GM21528 (cell line): ENCODE data around the gene TIMP2.
"Not testable (repeated sequence)": the region's sequence is repeated elsewhere in the genome, so short reads cannot be mapped to it uniquely, and the experiment has no call there.

Source experiments
- ATAC-seq: cut with Tn5 transposase; IDR thresholded peaks from one replicate; pipeline ENCODE4 v1.9.1; 2021; ENCODE audit warnings: mild to moderate bottlenecking, moderate library complexity; ENCODE audit not compliant: unreplicated experiment, low FRiP score

The TIMP2 gene

DNA sequence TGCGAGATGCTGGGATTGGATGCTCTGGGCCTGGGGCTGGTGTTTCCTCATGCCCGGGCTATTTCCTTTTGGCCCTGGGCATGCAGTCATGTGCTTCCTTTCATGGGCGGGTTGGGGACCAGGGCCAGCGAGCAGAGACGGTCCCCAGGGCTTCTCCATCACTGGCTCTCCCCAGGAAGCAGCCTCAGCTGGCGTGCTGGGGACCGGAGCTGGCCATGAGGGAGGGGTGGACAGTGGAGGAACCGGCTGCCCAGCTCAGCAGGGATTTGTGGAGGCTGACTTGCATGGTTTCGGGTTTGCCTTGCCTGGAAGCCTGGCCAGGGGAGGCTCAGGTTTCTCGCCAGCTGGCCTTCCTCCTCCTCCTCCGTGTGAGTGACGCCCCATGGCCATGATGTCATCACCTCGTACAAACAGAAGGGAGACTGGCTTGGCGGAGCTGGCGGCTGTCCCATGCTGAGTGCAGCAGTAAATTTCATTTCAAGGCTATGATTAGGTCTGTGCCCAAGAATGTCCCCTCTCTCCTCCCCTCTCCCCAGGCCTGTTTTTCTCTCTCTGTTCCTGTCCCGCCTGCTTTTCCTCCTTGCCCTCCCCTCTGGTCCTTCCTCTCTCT is 8.9 kb upstream of the TIMP2 start:
- no peak for ATAC-seq

DNA sequence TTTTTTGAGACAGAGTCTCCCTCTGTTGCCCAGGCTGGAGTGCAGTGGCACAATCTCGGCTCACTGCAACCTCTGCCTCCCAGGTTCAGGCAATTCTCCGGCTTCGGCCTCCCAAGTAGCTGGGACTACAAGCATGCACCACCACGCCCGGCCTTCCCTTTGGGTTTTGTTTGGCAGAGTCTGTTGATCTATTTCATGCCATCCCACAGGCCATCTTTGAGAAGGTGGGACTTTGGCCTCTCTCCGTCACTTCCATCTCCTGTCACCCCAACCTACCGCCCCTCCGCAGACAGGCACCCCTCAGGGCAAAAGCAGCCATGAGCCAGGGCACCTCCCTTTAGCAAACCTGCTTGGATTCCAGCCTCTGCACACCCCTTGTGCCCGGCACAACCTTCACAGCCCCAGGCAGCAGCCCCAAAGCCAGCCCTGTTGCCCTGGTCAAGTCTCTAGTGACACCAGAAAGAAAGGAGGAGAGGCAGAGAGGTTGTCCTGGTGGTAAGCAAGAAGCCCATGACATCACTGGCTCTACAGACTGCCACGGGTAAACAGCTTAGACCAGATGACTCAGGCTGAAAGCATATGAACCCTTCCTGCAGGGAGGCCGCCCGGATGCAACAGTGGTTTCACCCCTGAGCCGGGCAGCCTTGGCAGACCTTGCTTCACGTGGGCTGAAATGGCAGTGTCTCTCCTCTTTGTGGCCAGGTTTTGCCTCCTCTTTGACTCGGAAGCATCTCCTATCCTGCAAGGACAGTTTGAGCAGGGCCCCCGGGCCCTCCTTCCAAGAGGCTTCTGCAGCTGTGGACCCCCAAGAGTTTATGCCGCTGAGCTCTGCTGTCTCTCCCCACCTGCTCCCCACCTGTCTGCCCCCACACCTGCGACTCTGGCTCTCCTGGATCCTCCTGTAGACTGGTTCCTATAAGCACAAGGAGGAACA is 8.1 kb upstream of the TIMP2 start:
- no peak for ATAC-seq

DNA sequence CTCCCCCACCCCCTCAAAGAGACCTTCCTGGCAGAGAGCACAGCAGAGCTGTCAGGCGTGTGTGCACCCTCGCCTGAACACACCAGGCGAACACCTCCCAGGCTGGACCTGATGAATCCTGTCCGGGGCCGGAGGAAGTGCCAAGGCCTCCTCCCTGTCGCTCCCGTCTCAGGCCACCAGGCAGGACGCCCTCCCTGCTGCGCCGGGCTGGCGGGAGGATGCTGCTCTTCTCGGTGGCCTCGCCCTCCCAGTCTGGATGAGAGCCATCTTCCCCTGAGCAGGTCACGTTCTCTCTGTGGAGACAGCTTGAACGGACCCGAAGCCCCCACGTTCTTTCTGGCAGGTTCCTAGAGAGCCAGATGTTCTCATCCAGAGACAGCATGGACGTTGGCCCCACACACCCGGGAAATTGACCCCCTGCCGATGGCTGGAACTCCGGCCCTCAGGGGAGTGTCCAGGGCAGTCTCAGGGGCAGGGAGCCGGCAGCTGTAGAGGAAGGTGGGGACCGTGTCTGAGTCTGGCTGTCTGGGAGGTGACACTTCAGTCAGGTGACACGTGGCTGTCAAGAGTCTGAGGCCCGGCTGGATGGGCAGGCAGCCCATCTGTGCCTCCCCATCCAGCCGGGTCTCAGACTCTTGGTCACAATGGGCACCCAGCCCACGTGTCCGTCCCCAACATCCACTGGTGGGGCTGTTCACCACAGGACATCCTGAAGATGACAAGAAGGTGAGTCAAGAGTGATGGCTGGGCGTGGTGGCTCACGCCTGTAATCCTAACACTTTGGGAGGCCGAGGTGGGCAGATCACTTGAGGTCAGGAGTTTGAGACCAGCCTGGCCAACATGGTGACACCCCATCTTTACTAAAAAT is 5.0 kb upstream of the TIMP2 start:
- no peak for ATAC-seq

DNA sequence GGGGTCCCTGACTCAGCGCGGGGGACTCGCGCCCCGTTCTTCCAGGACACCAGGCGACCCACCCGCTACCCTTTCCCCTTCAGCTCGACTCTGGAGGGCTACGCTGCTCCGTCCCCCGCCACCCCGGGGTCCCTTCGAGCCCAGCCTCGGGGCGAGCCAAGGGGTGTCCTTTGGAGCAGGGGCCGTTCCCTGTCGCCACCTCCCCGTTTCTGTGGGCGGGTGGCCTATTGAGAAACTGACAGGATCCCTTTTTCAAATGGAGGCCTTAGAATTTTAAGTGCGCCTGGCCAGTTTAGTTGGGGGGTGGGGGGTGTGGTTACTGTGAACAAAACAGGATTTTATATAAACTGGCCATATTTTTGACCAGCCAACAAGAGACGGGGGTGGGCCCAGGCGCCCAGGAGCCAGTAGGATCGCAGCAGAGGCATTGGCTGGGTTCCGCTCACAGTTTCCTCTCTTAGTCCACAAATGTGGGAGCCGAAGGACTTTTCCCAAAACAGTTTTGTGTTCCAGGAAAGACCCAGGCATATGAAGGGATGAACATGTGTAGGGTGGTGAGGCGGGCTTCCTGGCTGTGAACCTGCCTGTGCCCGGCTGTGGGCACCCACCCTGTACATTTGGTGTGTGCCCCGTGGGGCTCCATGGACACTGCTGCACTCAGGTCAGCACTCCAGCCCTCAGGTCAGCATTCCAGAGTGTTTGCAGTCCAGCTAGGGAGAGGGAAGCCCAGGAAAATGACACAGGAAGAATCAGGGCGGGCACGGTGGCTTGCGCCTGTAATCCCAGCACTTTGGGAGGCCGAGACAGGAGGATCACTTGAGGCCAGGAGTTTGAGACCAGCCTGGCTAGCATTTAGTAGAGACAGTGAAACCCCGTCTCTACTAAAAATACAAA is 722 bp upstream of the TIMP2 start:
- ATAC-seq, result no peak

DNA sequence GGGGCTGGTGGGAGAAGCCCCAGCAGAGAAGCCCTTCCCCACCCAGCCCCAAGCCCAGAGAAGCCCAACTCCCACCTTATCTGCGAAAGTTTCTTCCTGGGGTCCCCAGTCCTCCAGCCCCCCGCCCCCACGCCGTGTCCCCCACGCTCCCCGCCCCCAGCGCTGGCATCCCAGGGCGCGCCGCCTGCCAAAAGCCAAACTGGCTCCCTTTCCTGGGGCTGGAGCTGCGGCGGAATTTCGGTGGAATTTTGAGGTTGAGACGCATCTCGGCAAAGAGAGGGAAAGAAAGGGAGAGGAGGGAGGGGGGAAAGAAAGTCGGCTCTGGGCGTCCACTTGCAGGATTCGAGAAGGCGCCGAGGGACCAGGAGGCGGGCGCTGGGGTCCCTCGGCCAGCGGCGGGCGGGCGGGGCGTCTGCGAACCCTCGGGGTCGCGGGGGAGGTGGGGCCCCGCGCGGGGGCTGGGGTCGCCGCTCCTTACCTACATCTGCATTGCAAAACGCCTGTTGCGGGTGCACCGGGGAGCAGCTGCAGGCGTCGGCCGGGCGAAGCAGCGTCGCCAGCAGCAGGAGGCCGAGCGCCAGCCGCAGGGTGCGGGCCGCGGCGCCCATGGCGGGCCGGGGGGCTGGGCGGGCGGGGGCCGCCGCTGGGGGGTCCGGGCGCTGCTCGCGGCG is 571 bp downstream of the TIMP2 start:
- ATAC-seq, result no peak

DNA sequence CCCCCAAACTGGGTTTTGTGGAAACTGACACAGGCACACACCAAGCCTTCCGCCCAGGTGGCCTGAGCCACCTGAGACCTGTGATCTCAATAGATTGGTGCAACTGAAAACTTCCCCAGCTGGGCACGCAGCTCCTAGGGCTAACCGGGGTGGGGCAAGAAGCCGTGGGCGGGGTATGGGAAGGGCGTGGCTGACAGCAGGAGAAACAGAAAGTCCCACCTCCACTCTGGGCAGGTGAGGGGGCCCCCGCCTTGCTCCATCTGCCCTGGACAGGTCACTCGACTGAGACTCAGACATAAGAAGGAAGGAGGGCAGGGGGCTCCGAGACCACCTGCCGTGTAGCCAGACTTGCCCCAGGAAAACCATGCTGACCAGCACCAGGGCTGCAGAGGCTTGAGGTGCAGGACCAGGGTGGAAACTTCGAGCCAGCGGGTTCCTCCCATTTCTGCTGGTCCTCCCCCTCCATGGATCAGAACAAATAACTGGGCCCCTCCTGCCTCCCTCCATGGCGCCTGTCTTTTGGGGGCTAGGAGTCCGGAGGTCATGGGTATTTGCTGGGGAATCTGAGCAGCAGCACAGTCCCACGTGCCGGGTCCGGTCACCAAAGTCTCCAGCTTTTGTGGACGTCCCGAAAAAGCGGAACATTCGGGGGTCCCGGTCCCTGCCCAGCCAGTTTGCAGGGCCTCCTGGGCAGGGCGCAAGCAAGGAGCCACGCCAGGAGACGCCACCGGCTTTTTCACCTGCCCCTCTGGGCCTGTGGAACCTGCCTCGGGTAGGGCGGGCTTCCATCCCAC is 1.3 kb downstream of the TIMP2 start:
- ATAC-seq, result no peak

DNA sequence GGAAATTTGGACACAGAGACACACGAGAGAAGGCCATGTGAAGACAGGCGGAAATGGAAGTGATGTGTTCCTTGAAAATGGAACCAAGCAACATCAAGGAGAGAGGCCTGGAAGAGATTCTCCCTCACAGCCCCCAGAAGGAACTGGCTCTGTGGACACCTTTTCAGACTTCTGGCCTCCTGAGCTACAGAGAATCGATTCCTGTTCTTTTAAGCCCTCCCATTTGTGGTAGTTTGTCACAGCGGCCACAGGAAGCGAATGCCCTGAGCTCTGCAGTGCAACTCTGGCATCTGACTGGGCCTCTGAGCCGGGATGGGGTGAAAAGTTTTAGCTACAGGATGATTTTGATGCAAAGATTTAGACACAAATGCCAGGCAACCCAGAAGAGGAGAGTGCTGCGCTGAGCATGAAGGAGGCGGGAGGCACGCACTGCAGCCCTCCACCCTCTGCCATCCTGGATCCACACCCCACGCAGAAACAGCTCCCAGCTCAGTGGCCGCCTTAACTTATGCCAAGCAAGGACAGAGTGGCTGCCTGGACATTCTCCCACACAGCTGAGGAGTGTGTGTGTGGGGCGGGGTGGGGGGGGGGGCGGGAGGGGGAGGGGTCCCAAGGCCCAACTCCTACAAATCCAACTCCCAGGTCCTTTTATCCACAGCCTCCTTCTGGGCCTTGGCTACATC is 2.2 kb downstream of the TIMP2 start:
- no peak for ATAC-seq

DNA sequence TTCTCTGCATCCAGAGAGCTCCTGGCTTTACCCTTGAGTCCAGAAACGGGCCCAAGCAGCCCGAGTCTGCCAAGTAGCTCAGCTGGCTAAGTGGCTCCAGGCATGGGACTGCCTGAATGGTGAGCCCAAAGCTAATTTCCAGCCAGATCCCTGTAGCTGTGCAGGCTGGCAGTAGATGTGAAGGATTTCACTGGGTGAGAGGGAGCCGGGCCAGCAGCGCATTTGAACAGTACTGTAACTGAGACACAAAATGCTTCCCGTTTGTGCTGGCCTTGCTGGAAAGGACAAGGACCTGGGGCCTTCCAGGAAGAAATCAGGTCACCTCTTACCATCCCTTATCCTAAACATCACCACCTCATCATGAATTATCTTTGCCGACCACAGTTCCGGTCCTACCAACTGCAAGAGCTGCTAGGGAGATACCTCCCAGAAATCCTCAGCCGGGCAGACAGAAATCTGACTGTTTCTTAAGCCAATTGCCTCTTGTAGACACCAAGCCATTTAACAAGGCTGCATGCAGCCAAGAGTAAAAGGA is 3.7 kb downstream of the TIMP2 start:
- ATAC-seq, result no peak

DNA sequence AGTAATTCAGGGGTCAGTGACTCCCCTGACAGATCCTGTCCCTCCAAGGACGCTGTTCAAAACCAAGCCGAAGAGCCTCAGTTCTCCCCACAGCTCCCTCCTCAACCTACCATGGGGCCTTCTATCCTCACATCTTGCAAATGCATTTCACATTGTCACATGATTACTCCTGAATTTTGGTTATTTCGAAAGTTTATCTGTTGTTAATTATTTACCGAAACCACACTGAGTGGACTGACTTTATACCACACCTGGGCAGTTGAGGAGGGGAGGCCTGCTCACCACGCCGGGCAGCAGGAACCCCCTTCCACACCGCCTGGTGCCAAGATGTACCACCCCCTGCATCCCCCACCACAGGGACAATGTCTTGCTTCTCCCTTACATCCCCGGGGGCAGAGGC is 4.7 kb downstream of the TIMP2 start:
- ATAC-seq, result no peak

DNA sequence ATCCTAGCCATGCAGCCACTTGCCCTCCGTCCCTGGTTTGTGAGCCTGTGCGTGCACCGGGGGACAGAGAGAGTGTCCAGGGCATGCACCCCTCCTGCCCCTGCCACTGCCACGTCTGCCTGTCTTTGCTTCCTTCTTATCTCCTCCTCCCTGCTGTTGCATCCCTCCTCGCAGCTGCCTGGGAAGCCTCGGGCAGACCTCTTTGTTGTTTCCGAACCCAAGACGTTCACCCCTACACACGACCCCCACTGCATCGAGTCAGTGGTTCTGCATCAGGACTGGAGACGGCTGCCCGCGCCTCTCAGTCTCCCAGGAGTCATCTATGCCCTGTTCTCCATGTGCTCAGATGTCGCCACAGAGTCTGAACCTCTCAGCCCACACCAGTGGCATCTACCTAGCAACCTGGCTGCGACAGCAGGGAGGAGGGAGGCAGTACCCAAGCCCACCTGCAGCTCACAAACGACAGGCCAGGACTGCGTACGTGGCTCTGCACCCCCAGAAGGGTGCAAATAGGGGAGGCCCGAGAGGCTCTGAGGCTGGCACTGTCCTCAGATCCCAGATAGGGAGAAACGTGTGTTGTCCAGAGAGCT is 5.2 kb downstream of the TIMP2 start:
- no peak for ATAC-seq

DNA sequence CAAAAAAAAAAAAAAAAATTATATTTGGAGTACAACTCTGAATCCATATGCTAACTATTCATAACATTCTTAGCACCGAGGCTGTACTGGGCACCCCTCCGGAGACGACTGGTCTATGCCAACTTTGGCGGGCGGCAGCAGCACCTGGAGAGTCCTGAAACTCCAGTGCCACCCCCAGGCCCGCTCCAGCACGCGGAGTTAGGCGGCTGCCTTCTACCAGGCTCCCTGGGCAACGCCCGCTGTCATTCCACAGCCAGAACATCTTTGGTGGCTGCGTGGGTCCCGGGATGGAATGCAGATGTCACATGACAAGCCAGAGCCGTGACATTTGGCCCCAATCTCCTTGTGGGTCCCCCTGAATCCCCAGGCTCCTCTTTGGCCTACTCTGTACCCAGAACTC is 6.2 kb downstream of the TIMP2 start:
- no peak for ATAC-seq

DNA sequence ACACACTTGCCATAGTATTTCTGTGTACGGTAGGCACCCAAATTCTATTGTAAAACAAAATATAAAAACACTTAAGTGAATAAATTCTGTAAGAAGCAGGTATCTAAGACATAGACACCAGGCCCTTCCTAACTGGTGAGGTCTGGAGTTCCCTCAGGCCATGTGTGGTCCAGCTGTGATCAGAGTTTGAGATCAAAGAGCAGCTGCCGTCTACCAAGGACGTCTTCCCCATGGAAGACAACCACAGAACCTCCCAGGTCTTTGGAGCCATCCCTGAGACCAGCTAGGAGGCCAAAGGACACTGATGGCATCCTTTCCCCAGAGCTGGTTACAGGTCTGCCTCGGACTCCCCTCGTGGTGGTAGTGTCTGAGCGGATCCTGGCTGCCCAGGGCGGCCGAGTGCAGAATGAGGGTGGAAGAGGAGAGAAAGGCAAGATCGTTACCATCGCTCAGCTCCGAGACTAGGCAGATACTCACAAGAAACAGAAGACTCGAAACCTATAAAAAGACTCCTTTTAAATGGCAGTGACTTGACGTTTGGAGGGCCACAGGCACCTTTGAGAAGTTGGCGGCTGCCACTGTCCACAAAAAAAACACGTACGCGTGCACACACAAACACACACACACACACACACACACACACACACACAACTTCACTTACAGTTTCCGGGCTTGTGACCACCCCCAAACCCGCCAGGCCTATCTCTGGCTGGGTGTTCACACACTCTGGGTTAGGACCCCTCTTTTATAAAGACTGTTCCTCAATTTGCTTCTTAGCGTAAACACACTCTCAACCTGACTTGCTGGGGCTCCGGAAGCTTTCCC is 7.5 kb downstream of the TIMP2 start:
- ATAC-seq, result no peak

DNA sequence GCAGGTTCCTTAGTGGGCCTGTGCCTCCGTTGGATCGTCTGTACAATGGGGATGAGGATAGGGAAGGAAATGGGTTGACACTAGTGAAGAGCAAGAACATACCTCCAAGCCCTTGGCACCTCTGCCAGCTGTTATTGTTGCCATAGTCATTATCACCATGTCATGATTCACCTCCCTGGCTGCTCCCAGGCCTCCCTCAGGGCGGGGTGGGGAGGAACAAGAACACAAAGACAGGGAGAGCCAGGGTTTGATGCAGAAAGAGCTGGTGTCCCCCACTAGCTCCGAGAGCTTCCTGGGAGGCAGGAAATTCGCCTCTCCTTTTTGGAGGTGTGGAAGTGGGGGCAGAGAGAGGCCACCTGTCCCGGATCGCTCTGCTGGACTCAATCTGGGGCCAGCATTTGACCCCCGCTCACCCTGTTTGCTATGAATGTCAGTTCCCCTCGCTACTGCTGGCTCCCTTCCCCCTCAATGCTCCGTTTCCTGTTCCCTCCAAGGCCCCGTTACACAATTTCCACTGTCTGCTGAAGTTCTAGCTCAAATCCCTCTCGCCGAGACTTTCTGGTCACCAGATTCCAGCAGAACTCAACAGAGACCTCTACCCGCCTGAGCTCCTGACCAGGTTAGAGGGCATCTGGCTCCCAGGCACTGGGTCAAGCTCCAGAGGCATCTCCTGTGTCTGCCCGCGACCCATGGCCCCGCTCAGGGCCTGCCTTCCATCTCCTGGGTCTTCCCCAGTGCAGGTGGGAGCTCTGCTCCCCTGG is 9.1 kb downstream of the TIMP2 start:
- no peak for ATAC-seq

DNA sequence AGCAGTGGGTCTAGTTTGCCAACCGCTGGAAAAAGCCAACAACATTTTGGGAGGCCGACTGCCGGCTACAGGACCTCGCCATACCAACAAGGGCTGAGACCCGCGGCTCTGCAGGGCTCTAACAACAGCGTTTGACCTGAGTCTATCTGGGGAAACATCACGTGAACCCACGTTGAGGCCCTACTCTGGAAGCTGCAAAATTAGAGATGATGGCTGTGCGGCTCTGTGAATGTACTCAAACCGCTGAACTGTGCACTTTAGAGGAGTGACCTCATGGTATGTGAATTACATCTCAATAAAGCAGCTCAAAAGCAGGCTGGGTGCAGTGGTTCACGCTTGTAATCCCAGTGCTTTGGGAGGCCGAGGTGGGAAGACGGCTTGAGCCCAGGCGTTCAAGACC is 12.1 kb downstream of the TIMP2 start:
- no peak for ATAC-seq

DNA sequence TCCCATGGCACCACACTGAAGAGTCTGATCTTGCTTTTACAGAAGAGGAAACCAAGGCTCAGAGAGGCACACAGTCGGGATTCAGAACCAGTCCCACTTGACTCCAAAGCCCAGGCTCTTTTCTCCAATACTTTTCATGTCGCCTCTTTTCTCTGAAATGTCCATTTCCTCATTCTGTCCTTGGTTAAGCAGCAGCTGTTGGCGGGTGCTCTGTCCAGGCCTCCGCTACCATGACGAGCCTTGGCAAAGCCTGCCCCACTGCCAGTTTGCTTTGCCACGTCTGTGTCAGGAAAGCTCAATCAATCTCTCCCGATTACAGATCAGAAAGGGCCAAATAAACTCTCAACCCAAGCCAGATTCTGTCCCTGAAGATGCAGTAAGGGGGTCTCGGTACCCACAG is 13.1 kb downstream of the TIMP2 start:
- no peak for ATAC-seq

DNA sequence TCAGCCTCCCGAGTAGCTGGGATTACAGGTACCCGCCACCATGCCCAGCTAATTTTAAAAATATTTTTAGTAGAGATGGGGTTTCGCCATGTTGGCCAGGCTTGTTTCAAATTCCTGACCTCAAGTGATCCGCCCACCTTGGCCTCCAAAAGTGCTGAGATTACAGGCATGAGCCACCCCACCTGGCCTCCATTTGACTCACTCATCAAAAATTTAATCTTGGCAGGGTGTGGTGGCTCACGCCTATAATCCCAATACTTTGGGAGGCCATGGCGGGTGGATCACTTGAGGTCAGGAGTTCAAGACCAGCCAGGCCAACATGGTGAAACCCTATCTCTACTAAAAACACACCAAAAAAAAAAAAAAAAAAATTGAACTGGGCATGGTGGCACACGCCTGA is 13.6 kb downstream of the TIMP2 start:
- not testable (repeated sequence) for ATAC-seq
